Duodenal mucosa (tissue), 2 donors: ENCODE measurements around the gene PARVB.

Experiments used
- H3K27ac ChIP-seq: one replicate; pipeline ENCODE4 v1.7.0; 2013; ENCODE audit warnings: low read depth, low read length
- H3K27me3 ChIP-seq, 2 donors: one replicate each; pipeline ENCODE4 v1.7.0; 2013; ENCODE audit warnings: low read length in 2 of 2, control low read depth in 1 of 2; ENCODE audit not compliant: insufficient read depth in 2 of 2, control insufficient read depth in 1 of 2
- H3K36me3 ChIP-seq, 2 donors: one replicate each; pipeline ENCODE4 v1.7.0; 2013; ENCODE audit warnings: low read length in 2 of 2, control low read depth in 1 of 2; ENCODE audit not compliant: insufficient read depth in 2 of 2, control insufficient read depth in 1 of 2
- H3K4me1 ChIP-seq, 2 donors: one replicate each; pipeline ENCODE4 v1.7.0; 2013; ENCODE audit warnings: low read length in 2 of 2, control low read depth in 1 of 2; ENCODE audit not compliant: insufficient read depth in 2 of 2, control insufficient read depth in 1 of 2
- H3K4me3 ChIP-seq, 2 donors: one replicate each; pipeline ENCODE4 v1.7.0; 2013; ENCODE audit warnings: low read length in 2 of 2, low read depth in 1 of 2
- H3K9ac ChIP-seq, 2 donors: one replicate each; pipeline ENCODE4 v1.7.0; 2013; ENCODE audit warnings: low read length in 2 of 2, low read depth in 1 of 2
- H3K9me3 ChIP-seq, 2 donors: one replicate each; pipeline ENCODE4 v1.7.0; 2013; ENCODE audit warnings: low read length in 2 of 2, control low read depth in 1 of 2; ENCODE audit not compliant: control insufficient read depth in 1 of 2

PARVB gene

GRCh38 chr22:44162960-44163359 lies 138.9 kb downstream of the PARVB start:
- Histone ChIP-seq H3K4me3 (no peak overlapping the region), H3K9ac (no peak overlapping the region), H3K27ac (no peak overlapping the region), H3K27me3 (no peaks in the 10 kb centered on the region), H3K4me1 (no peaks in the 10 kb centered on the region), H3K36me3 (no peaks in the 10 kb centered on the region), H3K9me3 (no peaks in the 10 kb centered on the region)

GRCh38 chr22:44163536-44163935 lies 139.4 kb downstream of the PARVB start:
- Histone ChIP-seq H3K9me3 (no peaks in the 10 kb centered on the region), H3K4me1 (no peaks in the 10 kb centered on the region), H3K27ac (no peak overlapping the region), H3K9ac (no peak overlapping the region), H3K36me3 (no peaks in the 10 kb centered on the region), H3K4me3 (no peak overlapping the region), H3K27me3 (no peaks in the 10 kb centered on the region)

- Histone ChIP-seq H3K27me3 (no peaks in the 10 kb centered on the region), H3K9ac (no peak overlapping the region), H3K4me1 (no peaks in the 10 kb centered on the region), H3K9me3 (no peaks in the 10 kb centered on the region), H3K4me3 (no peak overlapping the region), H3K27ac (no peak overlapping the region), H3K36me3 (no peaks in the 10 kb centered on the region)
These were observed 139.9 kb downstream of the PARVB start for GRCh38 chr22:44164031-44164430.

- Histone ChIP-seq H3K27ac (no peak overlapping the region), H3K36me3 (no peaks in the 10 kb centered on the region), H3K9me3 (no peaks in the 10 kb centered on the region), H3K27me3 (no peaks in the 10 kb centered on the region), H3K9ac (no peak overlapping the region), H3K4me3 (no peak overlapping the region), H3K4me1 (no peaks in the 10 kb centered on the region)
These were observed 141.3 kb downstream of the PARVB start for GRCh38 chr22:44165286-44165874.

- H3K27me3 ChIP-seq = no peaks in the 10 kb centered on the region
- H3K4me3 ChIP-seq = no peak overlapping the region
- H3K9me3 ChIP-seq = no peaks in the 10 kb centered on the region
- H3K27ac ChIP-seq = no peak overlapping the region
- no peaks in the 10 kb centered on the region for H3K36me3 ChIP-seq
- no peak overlapping the region for H3K9ac ChIP-seq
- no peaks in the 10 kb centered on the region for H3K4me1 ChIP-seq
These were observed 142.6 kb downstream of the PARVB start for GRCh38 chr22:44166498-44167276.

- H3K36me3 ChIP-seq = no peaks in the 10 kb centered on the region
- no peak overlapping the region for H3K4me3 ChIP-seq
- no peak overlapping the region for H3K27ac ChIP-seq
- no peaks in the 10 kb centered on the region for H3K4me1 ChIP-seq
- H3K9ac ChIP-seq = no peak overlapping the region
- no peaks in the 10 kb centered on the region for H3K27me3 ChIP-seq
- H3K9me3 ChIP-seq = no peaks in the 10 kb centered on the region
These were observed 143.4 kb downstream of the PARVB start for GRCh38 chr22:44167501-44167900.

GRCh38 chr22:44168206-44168605 lies 144.1 kb downstream of the PARVB start:
- H3K9me3 ChIP-seq = no peaks in the 10 kb centered on the region
- no peak overlapping the region for H3K4me3 ChIP-seq
- no peak overlapping the region for H3K27ac ChIP-seq
- H3K36me3 ChIP-seq = no peaks in the 10 kb centered on the region
- H3K4me1 ChIP-seq = no peaks in the 10 kb centered on the region
- H3K9ac ChIP-seq = no peak overlapping the region
- no peaks in the 10 kb centered on the region for H3K27me3 ChIP-seq

- H3K27ac ChIP-seq = no peak overlapping the region
- no peak overlapping the region for H3K4me3 ChIP-seq
- H3K4me1 ChIP-seq = no peaks in the 10 kb centered on the region
- no peaks in the 10 kb centered on the region for H3K36me3 ChIP-seq
- H3K9ac ChIP-seq = no peak overlapping the region
- no peaks in the 10 kb centered on the region for H3K9me3 ChIP-seq
- H3K27me3 ChIP-seq = no peaks in the 10 kb centered on the region
These were observed 146.4 kb downstream of the PARVB start for GRCh38 chr22:44170470-44170869.

- H3K27ac ChIP-seq = no peak overlapping the region
- no peak overlapping the region for H3K4me3 ChIP-seq
- no peaks in the 10 kb centered on the region for H3K27me3 ChIP-seq
- no peaks in the 10 kb centered on the region for H3K36me3 ChIP-seq
- H3K9me3 ChIP-seq = no peaks in the 10 kb centered on the region
- H3K4me1 ChIP-seq = no peaks in the 10 kb centered on the region
- no peak overlapping the region for H3K9ac ChIP-seq
These were observed 147.5 kb downstream of the PARVB start for GRCh38 chr22:44171561-44171960.

GRCh38 chr22:44172370-44173108 lies 148.4 kb downstream of the PARVB start:
- Histone ChIP-seq H3K27me3 (no peaks in the 10 kb centered on the region), H3K36me3 (no peaks in the 10 kb centered on the region), H3K4me3 (no peak overlapping the region), H3K27ac (no peak overlapping the region), H3K9me3 (no peaks in the 10 kb centered on the region), H3K9ac (no peak overlapping the region), H3K4me1 (no peaks in the 10 kb centered on the region)
